ENCODE data around the gene STK35. TPM values are rescaled to one million over a fixed set of nuclear protein-coding genes. Genes with fewer than 3 reads are reported as not detected.

STK35 gene
- 17.8 and 18.9 TPM in 2 replicates for total RNA-seq

DNA sequence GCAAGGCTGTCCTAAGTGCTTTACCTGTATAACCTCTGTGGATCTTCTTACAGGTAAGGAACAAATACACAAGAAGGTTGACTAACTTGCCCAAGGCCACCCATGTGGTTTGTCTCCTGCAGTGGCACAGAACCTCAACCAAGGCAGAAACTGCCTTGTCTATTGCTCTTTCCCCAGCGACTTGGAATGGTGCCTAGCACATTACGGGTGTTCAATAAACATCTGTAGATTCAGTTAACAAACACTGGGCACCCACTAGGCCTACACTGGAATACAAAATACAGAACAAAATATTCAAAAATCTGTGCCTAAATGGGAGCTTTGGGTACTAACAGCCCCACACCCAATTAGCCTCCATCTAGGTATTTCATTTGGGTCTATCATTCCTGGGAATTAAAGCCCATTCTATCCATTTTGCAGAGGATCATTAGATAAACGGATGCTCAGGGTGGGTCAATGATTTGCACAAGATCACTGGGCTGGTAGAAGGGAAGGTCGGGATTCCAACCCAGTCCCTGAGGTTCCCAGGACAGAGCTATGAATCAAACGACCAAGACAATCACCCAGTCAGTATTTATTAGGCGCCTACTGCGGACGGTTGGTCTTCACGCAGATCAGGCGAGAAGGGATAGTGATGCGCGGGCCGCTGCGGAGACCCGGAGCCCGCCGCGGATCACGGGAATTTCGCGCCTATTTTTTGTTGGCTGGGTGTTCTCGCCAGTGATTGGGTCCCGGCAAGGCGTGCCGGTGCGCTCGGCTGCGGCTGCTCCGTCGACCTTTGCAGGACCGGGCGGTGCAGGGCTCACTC, at the start of gene STK35:
TSS of gene STK35 (plus strand) at position 771 of the 808 bp plus-strand sequence. CDS start 55 bp downstream, outside the sequence.
- intact Hi-C loops (cut with micrococcal nuclease) = loop anchor here (5.0 to 10.0 kb wide), 2 partner anchors 406 to 1266 kb away; partner anchors contain the start of genes FAM110A and ZNF343

DNA sequence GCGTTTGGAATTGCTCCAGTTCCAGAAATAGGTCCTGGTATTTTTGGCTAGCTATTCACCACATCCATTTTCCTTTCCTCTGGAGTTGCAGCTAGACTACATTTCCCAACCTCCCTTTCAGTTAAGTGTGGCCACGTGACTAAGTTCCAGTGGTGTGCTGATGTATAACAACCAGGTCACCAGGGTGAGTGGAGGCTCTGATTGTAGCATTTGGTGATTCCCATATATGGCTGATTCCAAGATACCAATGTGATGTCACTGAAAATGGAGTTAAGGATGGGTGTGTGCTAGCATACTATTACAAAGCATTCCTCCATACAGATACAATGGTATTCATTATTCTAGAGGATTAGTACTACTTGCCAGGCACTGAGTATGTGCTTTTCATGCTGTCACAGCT, 49.7 kb upstream of the STK35 start:
- intact Hi-C loops (cut with micrococcal nuclease) = no loop called here

GRCh38 chr20:2052741-2053140, 48.9 kb upstream of the STK35 start:
- intact Hi-C loops (cut with micrococcal nuclease) = no loop called here

DNA sequence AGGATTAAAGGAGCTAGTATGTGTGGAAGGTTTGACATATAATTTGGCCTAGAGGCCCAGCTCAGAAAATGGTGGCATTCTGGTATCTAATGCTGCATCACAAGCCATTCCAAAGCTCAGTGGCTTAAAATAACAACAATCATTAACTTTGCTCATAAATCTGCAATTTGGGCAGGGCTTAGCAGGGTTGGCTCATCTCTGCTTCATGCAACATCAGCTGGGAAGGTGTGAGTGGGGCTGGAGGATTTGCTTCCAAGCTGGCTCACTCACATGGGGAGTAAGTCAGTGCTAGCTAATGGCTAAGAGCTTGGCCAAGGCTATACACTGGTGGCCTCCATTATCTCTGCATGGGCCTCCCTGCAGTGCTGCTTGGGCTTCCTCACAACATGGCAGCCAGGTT, 48.0 kb upstream of the STK35 start:
- intact Hi-C loops (cut with micrococcal nuclease) = no loop called here

DNA sequence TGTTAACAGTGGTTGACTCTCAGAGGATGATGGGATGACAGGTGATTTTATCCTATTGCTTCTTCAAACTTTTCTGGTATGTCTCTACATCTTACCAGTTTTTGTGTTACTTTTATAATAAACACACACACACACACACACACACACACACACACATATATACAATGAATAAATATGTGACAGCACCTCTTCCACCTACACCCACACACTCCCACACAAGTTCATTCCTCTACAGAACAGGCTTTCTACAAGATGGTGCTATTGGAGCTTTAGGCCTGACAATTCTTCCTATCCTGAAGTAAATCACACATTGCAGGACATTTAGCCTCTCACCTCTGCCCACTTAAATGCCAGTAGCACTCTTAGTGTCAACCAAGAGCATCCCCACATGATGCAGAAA, 46.7 kb upstream of the STK35 start:
- intact Hi-C loops (cut with micrococcal nuclease) = no loop called here

DNA sequence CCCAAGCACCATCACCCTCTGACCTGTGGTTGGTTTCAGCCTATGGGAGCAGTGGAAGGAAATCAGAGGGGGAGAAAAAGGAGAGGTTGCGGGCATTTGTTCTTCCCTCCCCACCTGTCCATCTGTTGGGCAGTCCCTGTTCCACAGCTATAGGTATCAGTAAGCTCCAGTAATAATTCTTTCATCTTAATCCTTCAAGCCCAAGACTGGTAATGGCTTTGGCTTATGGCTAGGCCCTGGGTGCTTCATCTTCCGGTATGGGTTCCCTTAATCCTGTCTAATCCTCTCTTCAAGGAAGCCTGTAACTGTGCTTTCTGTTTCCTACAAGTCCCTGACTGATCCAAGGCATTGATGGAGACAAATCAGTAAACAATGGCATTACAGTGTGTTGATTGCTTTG, 42.2 kb upstream of the STK35 start:
- intact Hi-C loops (cut with micrococcal nuclease) = no loop called here

GRCh38 chr20:2065099-2065498, 36.5 kb upstream of the STK35 start:
- intact Hi-C loops (cut with micrococcal nuclease) = no loop called here

- intact Hi-C loops (cut with micrococcal nuclease) = no loop called here
Measured at GRCh38 chr20:2066461-2067122, 35.0 kb upstream of the STK35 start.

- intact Hi-C loops (cut with micrococcal nuclease) = no loop called here
Measured at GRCh38 chr20:2080532-2081224, 20.9 kb upstream of the STK35 start.

GRCh38 chr20:2084703-2085102, 16.9 kb upstream of the STK35 start:
- intact Hi-C loops (cut with micrococcal nuclease) = no loop called here

- intact Hi-C loops (cut with micrococcal nuclease) = no loop called here
Measured at GRCh38 chr20:2086177-2086979, 15.2 kb upstream of the STK35 start.

GRCh38 chr20:2086980-2087377, 14.6 kb upstream of the STK35 start:
- intact Hi-C loops (cut with micrococcal nuclease) = no loop called here

- intact Hi-C loops (cut with micrococcal nuclease) = no loop called here
Measured at GRCh38 chr20:2088891-2089290, 12.7 kb upstream of the STK35 start.

GRCh38 chr20:2089447-2089846, 12.2 kb upstream of the STK35 start:
- intact Hi-C loops (cut with micrococcal nuclease) = no loop called here

GRCh38 chr20:2093159-2093781, 8.4 kb upstream of the STK35 start:
- intact Hi-C loops (cut with micrococcal nuclease) = loop anchor here (5.0 kb wide), 1 partner anchor 126 kb away; no protein-coding TSS in a partner anchor

DNA sequence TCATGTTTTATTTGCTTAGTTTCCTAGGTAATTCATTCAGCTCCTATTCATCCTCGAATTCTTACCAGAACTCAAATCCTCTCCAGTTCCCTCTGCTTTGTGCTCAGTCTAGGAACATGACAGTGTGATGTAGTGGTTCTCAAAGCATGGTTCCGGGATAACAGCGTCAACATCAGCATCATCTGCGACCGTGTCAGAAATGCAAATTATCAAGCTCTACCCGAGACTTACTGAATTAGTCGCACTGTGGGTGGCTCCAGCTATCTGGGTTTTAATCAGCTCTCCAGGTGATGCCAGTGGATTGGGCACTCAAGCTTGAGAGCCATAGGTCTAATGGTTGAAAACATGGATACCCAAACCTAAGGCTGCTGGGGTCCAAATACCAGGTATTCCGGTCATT, 7.7 kb upstream of the STK35 start:
- intact Hi-C loops (cut with micrococcal nuclease) = loop anchor here (5.0 kb wide), 1 partner anchor 127 kb away; no protein-coding TSS in a partner anchor

GRCh38 chr20:2101865-2102584, 398 bp downstream of the STK35 start:
- intact Hi-C loops (cut with micrococcal nuclease) = loop anchor here (5.0 to 10.0 kb wide), 2 partner anchors 405 to 1267 kb away; partner anchors contain the start of genes FAM110A and ZNF343

- intact Hi-C loops (cut with micrococcal nuclease) = loop anchor here (1.0 to 10.0 kb wide), 3 partner anchors 367 to 1268 kb away; partner anchors contain the start of genes FAM110A, SNRPB and ZNF343
Measured at GRCh38 chr20:2102585-2103460, 1.2 kb downstream of the STK35 start.

Data from T-helper 2 cell treated with Interferon-gamma antibody and Interleukin-4, amounts not matched to agents 100 ng/mL and 5 ng/mL, for 36 hours (primary cell).